ENCODE measurements around the gene HAUS6. TPM values are rescaled to one million over a fixed set of nuclear protein-coding genes. Genes with fewer than 3 reads are reported as not detected.

HAUS6 gene
- total RNA-seq, 1 donor from 2014 or later: 36.2 TPM

- no peaks in the 10 kb centered on the region for H3K27me3 Mint-ChIP-seq (ENCODE audit: low read depth)
- peak; percentile 24 for TF ChIP-seq CTCF (conservative IDR thresholded peaks at IDR 0.05)
- H3K4me3 Mint-ChIP-seq: peak overlapping the region; percentile 79
- H3K4me1 Mint-ChIP-seq: peaks cover 25% of the 10 kb centered on the region
- no peaks in the 10 kb centered on the region for H3K9me3 Mint-ChIP-seq
- H3K27ac Mint-ChIP-seq (ENCODE audit: unreplicated experiment): no peak overlapping the region
- H3K36me3 Mint-ChIP-seq (ENCODE audit: low read depth): peaks cover 28% of the 10 kb centered on the region
- DNase-seq (ENCODE audit: low read depth, low spot score): no peak
Measured at GRCh38 chr9:19122490-19123042, 19.9 kb upstream of the HAUS6 start.

GRCh38 chr9:19120877-19121276, 18.2 kb upstream of the HAUS6 start:
- Mint-ChIP-seq H3K4me3 (no peak overlapping the region), H3K4me1 (peaks cover 17% of the 10 kb centered on the region), H3K27ac (ENCODE audit: unreplicated experiment) (no peak overlapping the region), H3K27me3 (ENCODE audit: low read depth) (no peaks in the 10 kb centered on the region), H3K9me3 (no peaks in the 10 kb centered on the region), H3K36me3 (ENCODE audit: low read depth) (peaks cover 39% of the 10 kb centered on the region)
- TF ChIP-seq CTCF (conservative IDR thresholded peaks at IDR 0.05): no peak
- no peak for DNase-seq (ENCODE audit: low read depth, low spot score)

GRCh38 chr9:19119801-19120440, 17.2 kb upstream of the HAUS6 start:
- Mint-ChIP-seq H3K27ac (ENCODE audit: unreplicated experiment) (peak overlapping the region; percentile 75), H3K4me1 (peaks cover 15% of the 10 kb centered on the region), H3K27me3 (ENCODE audit: low read depth) (no peaks in the 10 kb centered on the region), H3K4me3 (no peak overlapping the region), H3K9me3 (no peaks in the 10 kb centered on the region), H3K36me3 (ENCODE audit: low read depth) (peaks cover 43% of the 10 kb centered on the region)
- DNase-seq (ENCODE audit: low read depth, low spot score): no peak
- no peak for TF ChIP-seq CTCF (conservative IDR thresholded peaks at IDR 0.05)

- Mint-ChIP-seq H3K27ac (ENCODE audit: unreplicated experiment) (no peak overlapping the region), H3K4me3 (peak overlapping the region; percentile 1), H3K9me3 (no peaks in the 10 kb centered on the region), H3K27me3 (ENCODE audit: low read depth) (no peaks in the 10 kb centered on the region), H3K4me1 (peaks cover 9% of the 10 kb centered on the region), H3K36me3 (ENCODE audit: low read depth) (peaks cover 40% of the 10 kb centered on the region)
- DNase-seq (ENCODE audit: low read depth, low spot score): no peak
- no peak for TF ChIP-seq CTCF (conservative IDR thresholded peaks at IDR 0.05)
Measured at GRCh38 chr9:19119246-19119645, 16.5 kb upstream of the HAUS6 start.

- no peak overlapping the region for H3K27ac Mint-ChIP-seq (ENCODE audit: unreplicated experiment)
- no peak overlapping the region for H3K4me3 Mint-ChIP-seq
- TF ChIP-seq CTCF (conservative IDR thresholded peaks at IDR 0.05): no peak
- DNase-seq (ENCODE audit: low read depth, low spot score): no peak
- no peaks in the 10 kb centered on the region for H3K4me1 Mint-ChIP-seq
- H3K27me3 Mint-ChIP-seq (ENCODE audit: low read depth): no peaks in the 10 kb centered on the region
- peaks cover 33% of the 10 kb centered on the region for H3K36me3 Mint-ChIP-seq (ENCODE audit: low read depth)
- H3K9me3 Mint-ChIP-seq: no peaks in the 10 kb centered on the region
Measured at GRCh38 chr9:19117039-19117716, 14.5 kb upstream of the HAUS6 start.

Data from neural crest cell (in vitro differentiated cells).